Measurements from ENCODE around the gene FANCL.

GRCh38 chr2:58207189-58207588, 33.9 kb downstream of the FANCL start:
- TF ChIP-seq CTCF (IDR thresholded peaks at IDR 0.05; ENCODE audit: borderline replicate concordance, extremely low read depth, low read length, poor library complexity, severe bottlenecking) (no peak), EZH2 (IDR thresholded peaks at IDR 0.05; ENCODE audit: borderline replicate concordance, low read depth, low read length, severe bottlenecking) (no peak)
